Tibial nerve (tissue), 4 donors: ENCODE measurements around the gene ATP1A2. TPM values are rescaled to one million over a fixed set of nuclear protein-coding genes. Genes with fewer than 3 reads are reported as not detected.

Source experiments
- DNase-seq, 2 donors: peaks; one replicate each; pipeline ENCODE4 v3.0.0-alpha.2; 2019; ENCODE audit warnings: low spot score in 2 of 2
- H3K27ac ChIP-seq, 4 donors: fragments of 200-600 bp; sonication (generic) in 3 of 4; one replicate each; pipeline ENCODE4 v1.5.1; 2017 to 2019; ENCODE audit warnings: mild to moderate bottlenecking in 1 of 4
- H3K27me3 ChIP-seq, 2 donors: fragments of 200-600 bp; sonication (generic) in 1 of 2; one replicate each; pipeline versions ENCODE4 v1.5.1 to v1.6.0; 2017 to 2019
- H3K36me3 ChIP-seq, 3 donors: fragments of 200-600 bp; sonication (generic); one replicate each; pipeline ENCODE4 v1.5.1; 2018 to 2019
- H3K4me1 ChIP-seq, 4 donors: fragments of 200-600 bp; sonication (generic) in 3 of 4; one replicate each; pipeline ENCODE4 v1.5.1; 2017 to 2019
- H3K4me3 ChIP-seq, 4 donors: fragments of 200-600 bp; sonication (generic) in 3 of 4; one replicate each; pipeline ENCODE4 v1.5.1; 2017 to 2019; ENCODE audit warnings: mild to moderate bottlenecking in 1 of 4, moderate library complexity in 1 of 4
- H3K9me3 ChIP-seq, 4 donors: fragments of 200-600 bp; sonication (generic) in 3 of 4; one replicate each; pipeline ENCODE4 v1.5.1; 2017 to 2019
- EP300 ChIP-seq, 2 donors: sonication (generic); formaldehyde crosslinking; IDR thresholded peaks; one replicate each; pipeline ENCODE4 v1.6.1; 2017; ENCODE audit warnings: antibody characterized with exemption in 2 of 2, mild to moderate bottlenecking in 1 of 2
- POLR2A ChIP-seq, 2 donors: fragments of 450-650 bp; IDR thresholded peaks; one replicate each; pipeline ENCODE4 v1.6.1; 2017; ENCODE audit warnings: antibody characterized with exemption in 2 of 2, mild to moderate bottlenecking in 2 of 2, moderate library complexity in 2 of 2
- WGBS, 2 donors: methylation state at CpG; one replicate each; pipeline ENCODE4 v1.1.5; 2018; 5-methylcytosine and 5-hydroxymethylcytosine counted together
- total RNA-seq, 4 donors: library from RNA; depleted of rRNA; stranded (reverse); fragments of >200 nt; gene quantifications; one replicate each; pipeline ENCODE4 v1.1.0, GENCODE V29; 2016
- TF ChIP-seq, protein P1 (sequence below), 5 experiments: fragments of 200-600 bp in 3 of 5; fragments of 450-650 bp in 2 of 5; sonication (generic) in 3 of 5; IDR thresholded peaks; one replicate each; pipeline ENCODE4 v1.5.1; 2016 to 2019; ENCODE audit warnings: antibody characterized with exemption in 5 of 5, mild to moderate bottlenecking in 3 of 5, moderate library complexity in 2 of 5

The ATP1A2 gene
- total RNA-seq, 4 donors from 2014 or later = 173 to 211 (median 201) TPM

DNA sequence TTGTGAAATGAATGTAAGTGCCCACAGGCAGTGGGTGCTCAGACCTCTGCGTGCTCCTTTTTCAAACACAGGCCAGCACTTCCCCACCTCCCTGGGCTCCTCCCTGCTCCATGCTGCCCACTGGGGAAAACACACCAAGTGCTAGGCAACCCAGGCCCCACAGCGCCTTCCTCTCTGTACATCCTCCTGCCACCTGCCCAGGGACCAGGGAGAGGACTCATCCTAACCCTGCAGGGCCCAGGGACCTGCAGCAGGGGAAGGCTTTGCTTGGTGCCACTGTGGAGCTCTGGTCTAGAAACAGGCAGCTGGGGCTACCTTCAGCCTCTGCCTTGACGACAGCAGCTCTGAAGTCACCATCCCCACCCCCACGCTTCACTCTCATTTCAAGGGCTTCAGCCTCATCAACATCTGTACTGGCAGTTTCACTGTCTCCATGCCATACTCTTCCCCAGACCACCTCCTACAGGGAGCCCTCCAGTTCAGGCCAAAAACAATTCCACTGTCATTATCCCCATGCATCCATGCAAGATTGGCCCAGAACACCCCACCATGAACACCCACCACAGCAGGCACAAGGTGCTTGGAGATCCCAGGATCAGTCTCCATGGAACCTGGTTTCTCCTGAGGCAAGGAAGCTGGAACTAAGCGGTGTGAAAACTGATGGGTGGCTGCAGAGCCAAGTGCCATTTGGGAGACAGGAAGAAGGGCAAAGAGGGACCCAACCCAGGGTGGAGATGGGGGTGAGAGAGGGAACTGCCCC is 18.2 kb upstream of the ATP1A2 start:
- no peaks in the 10 kb centered on the region for H3K27me3 ChIP-seq
- no peak for TF ChIP-seq POLR2A (IDR thresholded peaks at IDR 0.05)
- TF ChIP-seq EP300 (IDR thresholded peaks at IDR 0.05) = no peak
- TF ChIP-seq, protein P1, sequence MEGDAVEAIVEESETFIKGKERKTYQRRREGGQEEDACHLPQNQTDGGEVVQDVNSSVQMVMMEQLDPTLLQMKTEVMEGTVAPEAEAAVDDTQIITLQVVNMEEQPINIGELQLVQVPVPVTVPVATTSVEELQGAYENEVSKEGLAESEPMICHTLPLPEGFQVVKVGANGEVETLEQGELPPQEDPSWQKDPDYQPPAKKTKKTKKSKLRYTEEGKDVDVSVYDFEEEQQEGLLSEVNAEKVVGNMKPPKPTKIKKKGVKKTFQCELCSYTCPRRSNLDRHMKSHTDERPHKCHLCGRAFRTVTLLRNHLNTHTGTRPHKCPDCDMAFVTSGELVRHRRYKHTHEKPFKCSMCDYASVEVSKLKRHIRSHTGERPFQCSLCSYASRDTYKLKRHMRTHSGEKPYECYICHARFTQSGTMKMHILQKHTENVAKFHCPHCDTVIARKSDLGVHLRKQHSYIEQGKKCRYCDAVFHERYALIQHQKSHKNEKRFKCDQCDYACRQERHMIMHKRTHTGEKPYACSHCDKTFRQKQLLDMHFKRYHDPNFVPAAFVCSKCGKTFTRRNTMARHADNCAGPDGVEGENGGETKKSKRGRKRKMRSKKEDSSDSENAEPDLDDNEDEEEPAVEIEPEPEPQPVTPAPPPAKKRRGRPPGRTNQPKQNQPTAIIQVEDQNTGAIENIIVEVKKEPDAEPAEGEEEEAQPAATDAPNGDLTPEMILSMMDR (IDR thresholded peaks at IDR 0.05) = no peak
- 59 to 63% methylated on average over 4 to 5 of the region's 5 CpGs for WGBS, 2 donors
- H3K27ac ChIP-seq = peak overlapping the region; percentile 83 to 99 (median 91)
- H3K9me3 ChIP-seq = no peaks in the 10 kb centered on the region
- peaks cover 0 to 31% (median 0%) of the 10 kb centered on the region in 3 donors for H3K36me3 ChIP-seq
- peaks cover 0 to 78% (median 48%) of the 10 kb centered on the region in 4 donors for H3K4me1 ChIP-seq
- H3K4me3 ChIP-seq = peak overlapping the region; percentile 67 to 79 (median 76)
- no peak for DNase-seq

DNA sequence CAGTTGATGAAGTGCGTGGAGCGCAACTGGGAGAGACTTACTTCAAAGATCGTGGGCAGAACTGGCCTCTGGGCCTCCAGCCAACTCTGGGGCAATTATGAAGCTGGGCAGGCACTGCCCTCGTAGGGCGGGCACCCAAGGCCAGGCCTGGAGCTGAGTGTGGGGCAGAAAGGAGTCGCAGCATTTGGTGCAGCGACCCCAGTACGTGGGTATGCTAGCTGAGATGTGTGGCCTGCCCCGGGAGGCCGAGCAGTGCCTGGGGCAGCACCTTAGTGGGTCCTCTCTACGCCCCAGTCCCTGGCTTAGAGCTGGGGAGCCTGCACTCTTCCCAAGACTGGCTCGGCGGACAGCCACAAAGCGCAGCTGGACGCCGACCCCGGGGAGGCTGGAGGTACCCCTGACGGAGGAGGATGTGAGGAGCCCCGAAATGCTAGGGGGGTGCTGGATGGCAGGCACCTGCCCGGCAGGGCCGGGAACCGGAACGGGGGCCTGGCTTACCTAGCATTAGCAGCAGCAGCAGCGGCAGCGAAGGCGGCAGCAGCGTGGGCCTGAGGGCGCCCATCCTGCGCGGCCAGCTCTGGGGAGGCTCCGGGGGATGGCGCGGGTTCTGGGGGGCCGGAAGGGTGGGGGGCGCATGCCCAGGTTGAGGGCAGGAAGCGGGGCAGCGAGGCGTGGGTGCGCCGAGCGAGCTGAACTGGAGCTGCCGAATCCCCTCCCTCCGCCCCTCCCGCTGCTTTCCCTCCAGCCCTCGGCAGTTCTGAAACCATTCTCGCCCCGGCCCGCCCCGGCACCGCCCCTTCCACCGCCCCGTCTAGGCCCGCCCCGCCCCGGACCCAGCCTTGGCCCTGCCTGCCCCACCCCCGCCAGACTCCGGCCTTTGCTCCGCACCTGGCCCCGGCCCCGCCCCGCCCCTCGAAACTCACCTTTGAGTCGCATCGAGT is 17.4 kb upstream of the ATP1A2 start, which contains the start of gene IGSF8:
TSS of gene IGSF8 (minus strand) at position 709 of the 941 bp plus-strand sequence. CDS start at position 562, 147 bp downstream.
- TF ChIP-seq EP300 (IDR thresholded peaks at IDR 0.05) = peak in 1 of 2 donors; percentile 36
- TF ChIP-seq POLR2A (IDR thresholded peaks at IDR 0.05) = peak in 1 of 2 donors; percentile 56
- TF ChIP-seq, protein P1 (IDR thresholded peaks at IDR 0.05) = no peak
- Histone ChIP-seq H3K27ac (peak within 1 kb of the TSS; percentile 83 to 99 (median 96)), H3K27me3 (no peaks in the 10 kb centered on the region), H3K4me1 (peaks cover 0 to 85% (median 52%) of the 10 kb centered on the region in 4 donors), H3K4me3 (peak within 1 kb of the TSS; percentile 67 to 79 (median 76)), H3K9me3 (no peaks in the 10 kb centered on the region), H3K36me3 (peaks cover 0 to 22% (median 0%) of the 10 kb centered on the region in 3 donors)
- peak; percentile 86 to 90 for DNase-seq
- WGBS, 2 donors = 2 to 3% methylated on average over 19 to 44 of the region's 64 CpGs

DNA sequence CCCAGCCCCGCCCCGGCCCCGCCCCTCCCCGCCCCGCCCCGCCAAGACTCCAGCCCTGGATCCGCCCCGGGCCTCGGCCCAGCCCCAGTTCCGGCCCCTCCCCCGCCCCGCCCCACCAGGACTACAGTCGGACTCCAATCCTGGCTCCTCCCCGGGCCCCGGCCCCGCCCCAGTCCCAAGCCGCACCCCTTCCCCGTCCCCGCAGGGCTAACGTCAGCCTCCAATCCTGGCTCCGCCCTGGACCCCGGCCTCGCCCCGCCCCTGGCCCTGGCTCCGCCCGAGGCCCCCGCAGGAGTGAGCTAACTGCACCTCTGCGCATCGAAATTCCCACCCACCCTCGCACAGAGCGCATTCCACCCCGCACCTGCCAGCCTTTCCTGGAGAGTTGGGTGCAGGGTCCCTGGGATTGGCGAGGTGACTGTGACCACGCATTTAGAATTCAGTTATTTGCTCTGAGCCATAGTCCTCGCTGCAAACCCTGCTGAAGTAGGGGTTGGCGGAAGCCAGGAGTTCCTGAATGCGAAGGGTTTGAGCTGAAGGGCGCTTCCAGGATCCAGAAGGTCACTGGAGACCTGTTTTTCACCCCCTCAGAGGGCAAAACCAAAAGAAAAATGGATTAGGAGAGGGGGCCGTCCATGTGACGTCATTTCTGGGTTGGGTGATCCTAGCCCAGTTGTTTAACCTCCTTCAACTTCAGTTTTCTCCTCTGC is 16.6 kb upstream of the ATP1A2 start:
- H3K36me3 ChIP-seq = peaks cover 0 to 14% (median 0%) of the 10 kb centered on the region in 3 donors
- peaks cover 0 to 86% (median 55%) of the 10 kb centered on the region in 4 donors for H3K4me1 ChIP-seq
- 2 to 8% methylated on average over 14 to 20 of the region's 40 CpGs for WGBS, 2 donors

DNA sequence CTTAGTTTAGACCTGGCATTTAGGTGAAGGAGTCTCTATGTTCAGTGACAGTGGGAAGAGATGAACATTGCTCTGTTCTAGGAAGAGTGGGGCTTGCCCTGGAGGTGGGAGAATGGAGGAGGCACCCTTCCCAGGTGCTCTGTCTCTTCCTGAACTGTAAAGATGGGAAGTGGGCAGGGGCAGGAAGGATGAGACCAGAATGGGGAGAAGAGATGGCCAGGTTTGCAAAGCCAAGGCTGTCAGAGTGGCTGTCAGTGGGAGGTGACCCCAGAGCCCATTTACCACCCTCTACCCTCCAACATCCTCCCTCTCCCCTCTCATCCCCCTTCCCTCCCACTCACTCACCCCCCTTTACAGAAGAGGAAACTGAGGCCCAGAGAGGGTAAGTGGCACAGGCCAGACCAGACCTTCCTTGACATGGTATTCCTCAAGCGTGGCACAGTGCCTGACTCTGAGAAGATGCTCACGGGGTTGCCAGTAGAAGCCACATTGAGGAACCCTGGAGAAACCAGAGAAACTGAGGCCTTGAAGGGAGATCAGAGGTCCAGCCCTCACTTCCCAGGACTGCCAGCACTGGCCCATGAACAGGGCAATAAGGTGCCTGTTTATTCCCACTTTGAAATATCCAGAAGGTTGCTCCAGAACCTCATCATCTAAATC is 15.7 kb upstream of the ATP1A2 start:
- H3K4me3 ChIP-seq = no peak overlapping the region
- peak overlapping the region; percentile 83 to 99 (median 96) for H3K27ac ChIP-seq
- 87 to 94% methylated on average over 2 of the region's 2 CpGs for WGBS, 2 donors
- no peaks in the 10 kb centered on the region for H3K9me3 ChIP-seq
- H3K36me3 ChIP-seq = peaks cover 0 to 6% (median 0%) of the 10 kb centered on the region in 3 donors
- TF ChIP-seq EP300 (IDR thresholded peaks at IDR 0.05) = no peak
- no peak for TF ChIP-seq POLR2A (IDR thresholded peaks at IDR 0.05)
- TF ChIP-seq, protein P1 (IDR thresholded peaks at IDR 0.05) = no peak
- H3K27me3 ChIP-seq = no peaks in the 10 kb centered on the region
- no peak for DNase-seq
- H3K4me1 ChIP-seq = peaks cover 0 to 89% (median 60%) of the 10 kb centered on the region in 4 donors

More for the DNA sequence above, 16.6 kb upstream of the ATP1A2 start:
- H3K27me3 ChIP-seq = no peaks in the 10 kb centered on the region
- H3K9me3 ChIP-seq = no peaks in the 10 kb centered on the region
- TF ChIP-seq EP300 (IDR thresholded peaks at IDR 0.05) (peak in 1 of 2 donors; percentile 90), POLR2A (IDR thresholded peaks at IDR 0.05) (peak in 1 of 2 donors; percentile 80)
- TF ChIP-seq, protein P1 (IDR thresholded peaks at IDR 0.05) = no peak
- peak overlapping the region; percentile 83 to 99 (median 96) for H3K27ac ChIP-seq
- peak; percentile 95 to 97 for DNase-seq
- H3K4me3 ChIP-seq = peak overlapping the region; percentile 49 to 78 (median 70)
